Activated CD4-positive, alpha-beta T cell treated with anti-CD3 and anti-CD28 coated beads, Interleukin-2, amount 50 U/mL, for 24 hours (primary cell): ENCODE results near the gene ZNF710.

Source experiments
- DNase-seq, 2 donors: peaks; one replicate each; pipeline ENCODE4 v3.0.0-alpha.2; 2020; ENCODE audit warnings: low read depth in 1 of 2, low spot score in 1 of 2

The ZNF710 gene

DNA sequence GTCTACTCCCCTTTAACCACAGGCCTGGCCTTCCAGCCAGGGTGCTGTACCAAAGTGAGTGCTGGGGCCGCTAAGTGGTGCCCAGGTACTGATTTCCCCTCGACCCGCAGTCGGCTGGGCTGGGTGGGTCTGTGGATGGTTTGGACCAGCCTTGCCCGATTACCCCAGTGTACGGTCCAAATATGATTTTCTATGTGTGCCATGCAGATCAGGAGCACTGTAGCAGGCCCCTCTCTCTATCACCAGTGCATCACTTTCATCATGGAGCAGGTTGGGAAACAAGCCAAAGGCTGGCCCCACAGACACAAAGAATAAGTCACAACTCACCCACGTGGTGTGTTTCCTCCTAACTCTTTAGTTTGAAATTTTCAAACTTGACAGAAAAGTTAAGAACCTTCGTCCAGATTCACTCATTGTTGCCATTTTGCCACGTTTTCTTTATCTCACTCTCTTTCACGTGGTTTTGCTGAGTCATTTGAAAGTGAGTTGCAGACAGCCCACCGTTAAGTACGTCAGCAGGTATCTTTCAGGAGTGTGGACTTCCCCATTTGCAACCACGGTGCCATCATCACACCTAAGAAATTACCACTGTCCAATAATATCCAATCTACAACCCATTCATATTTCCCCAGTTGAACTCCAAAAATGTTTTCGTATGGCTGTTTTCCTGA is 37.0 kb downstream of the ZNF710 start:
- peak in 1 of 2 donors; percentile 58 for DNase-seq

DNA sequence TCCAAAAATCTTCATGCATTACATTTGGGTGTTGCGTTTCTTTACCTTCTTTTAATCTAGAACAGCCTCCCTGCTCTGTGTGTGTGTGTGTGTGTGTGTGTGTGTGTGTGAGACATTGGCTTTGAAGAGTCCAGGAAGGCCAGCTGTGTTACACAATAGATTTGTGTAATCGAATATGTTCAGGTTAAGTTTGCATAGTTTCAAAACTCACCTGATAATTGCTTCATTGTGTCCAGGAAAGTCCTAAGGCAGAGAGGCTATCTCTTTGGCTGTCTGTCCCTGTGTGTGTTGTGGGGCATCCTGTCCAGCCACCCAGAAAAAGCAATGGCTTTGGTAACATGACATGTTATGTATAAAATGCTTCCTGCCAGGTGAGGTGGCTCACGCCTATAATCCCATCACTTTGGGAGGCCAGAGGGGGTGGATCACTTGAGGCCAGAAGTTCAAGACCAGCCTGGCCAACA is 37.5 kb downstream of the ZNF710 start:
- no peak for DNase-seq

DNA sequence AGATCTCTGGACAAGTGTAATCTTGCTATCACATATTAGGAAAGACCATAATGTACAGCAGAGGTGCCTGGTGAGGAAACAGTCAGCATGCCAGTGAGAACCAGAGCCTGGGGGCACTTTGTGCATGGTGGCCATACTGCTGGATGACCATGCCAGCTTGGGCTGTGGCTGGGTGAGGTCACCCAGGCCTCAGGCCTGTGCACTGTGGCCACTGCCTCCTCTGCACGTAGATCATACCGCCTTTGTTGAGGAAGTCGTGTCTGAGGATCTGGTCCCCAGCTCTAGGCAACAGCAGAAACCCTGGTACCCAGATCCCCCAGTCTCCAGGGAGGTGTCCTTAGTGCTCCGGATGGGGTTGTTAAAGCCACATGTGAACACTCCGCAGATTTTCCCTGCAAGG is 38.9 kb downstream of the ZNF710 start:
- no peak for DNase-seq

DNA sequence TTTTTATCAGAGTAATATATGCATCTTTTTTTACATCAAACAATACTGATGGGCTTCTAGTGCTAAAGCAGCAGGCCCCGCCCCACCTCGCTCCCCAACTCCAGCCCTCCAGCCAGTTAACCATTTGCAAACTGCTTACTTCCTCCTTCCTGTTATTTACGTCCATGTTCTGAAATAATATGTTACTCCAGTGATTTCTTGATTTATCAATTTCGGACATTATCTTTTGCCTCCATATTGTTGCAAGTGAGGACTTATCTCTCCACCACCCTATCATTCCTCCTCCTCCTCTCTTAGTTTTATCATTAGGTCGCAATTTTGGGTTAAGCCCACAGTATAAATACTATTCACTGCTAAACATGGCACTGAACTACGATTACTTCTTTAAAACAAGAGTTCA is 39.5 kb downstream of the ZNF710 start:
- DNase-seq: no peak

DNA sequence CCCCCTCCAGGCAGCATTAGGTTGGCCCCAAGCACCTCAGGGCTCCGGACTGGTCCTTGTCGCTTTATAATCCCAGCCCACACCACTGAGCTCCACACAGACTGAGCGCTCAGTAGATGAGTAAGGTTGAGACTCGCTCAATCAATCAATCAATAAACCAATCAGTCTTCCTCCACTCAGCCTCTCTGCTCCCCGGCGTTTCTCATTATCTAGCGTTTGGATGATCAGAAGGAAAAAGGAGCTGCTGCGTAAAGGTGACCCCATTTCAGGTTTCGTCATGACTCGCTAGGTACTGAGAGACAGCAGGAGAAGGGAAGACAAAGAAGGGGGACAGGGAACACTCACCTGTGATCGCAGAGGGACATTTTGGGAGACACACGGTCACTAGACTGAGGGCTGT is 41.2 kb downstream of the ZNF710 start:
- DNase-seq: no peak

DNA sequence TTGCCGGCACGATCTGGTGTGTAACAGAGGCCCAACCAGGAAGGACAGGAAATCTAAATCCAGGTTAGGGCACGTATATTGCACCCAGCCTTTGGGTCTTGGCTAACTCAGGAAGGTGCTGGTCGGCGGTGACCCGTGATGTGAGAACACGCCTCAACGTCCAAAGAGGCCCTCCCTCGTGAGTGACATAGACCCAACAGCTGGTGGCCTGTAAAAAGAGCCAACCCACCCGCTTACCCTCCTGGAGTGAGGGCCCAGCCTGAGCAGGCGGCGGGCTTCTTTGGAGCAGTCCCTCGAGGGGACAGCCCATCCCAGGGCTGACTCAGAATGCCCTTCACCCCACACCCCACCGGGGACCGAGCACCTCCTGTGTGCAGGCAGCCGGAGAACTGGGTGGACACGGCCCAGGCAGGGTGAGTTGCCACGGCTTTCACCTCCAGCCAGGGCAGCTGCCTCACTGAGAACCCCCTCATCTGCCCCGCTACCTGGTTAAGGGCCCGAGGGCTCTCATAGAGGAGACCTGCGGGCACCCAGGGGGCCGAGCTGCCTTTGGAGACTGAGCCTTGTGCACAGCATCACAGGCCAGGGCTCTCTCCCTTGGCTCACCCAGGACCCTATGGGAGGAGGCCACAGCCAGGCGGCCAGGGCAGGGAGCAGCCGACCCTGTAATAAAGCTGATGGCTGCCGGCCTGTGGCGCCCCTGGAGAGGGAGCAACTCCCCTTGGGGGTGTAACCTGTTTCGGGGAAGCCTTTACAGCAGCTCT is 41.8 kb downstream of the ZNF710 start:
- DNase-seq: no peak

DNA sequence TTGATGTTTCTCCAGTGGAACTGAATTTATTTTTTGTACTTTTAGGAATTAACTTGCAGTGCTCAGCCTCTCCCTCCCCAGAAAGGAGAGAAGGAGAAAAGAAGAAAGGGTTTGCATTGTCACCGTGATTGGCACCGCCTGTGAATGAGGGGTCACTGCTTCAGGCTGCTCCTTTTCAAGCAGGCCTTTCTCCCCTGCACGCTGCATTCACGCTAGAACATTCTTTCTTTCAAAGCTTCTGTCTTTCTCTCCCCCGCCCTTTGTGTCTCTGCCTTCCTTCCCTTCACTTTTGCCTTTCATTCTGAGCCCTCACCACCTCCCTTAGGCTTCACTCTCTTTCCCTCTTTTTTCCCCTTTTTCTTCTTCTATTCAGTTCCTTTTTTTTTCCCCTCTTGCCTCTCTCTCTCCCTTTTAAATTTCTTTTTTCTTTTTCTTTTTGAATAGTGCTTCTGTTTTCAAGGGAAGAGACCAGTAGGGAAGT is 42.4 kb downstream of the ZNF710 start:
- no peak for DNase-seq

DNA sequence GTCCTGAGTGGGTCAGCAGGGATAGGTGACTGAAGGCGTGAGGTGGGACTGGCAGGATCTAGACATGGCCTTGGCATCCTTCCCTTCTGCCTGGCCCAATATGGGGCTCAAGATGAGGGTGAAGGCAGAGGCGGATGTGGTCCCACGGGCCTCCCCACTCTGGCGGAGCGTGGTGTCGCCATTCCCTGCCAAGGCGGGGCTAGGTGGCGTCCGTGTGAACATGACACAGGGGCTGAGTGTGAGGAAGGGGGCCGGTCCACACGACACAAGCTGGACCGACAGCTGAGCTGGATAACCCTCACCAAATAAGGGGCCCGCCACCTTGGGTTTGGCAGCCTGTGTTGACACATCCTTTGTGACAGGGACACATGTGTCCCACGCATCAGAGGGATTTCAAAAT is 43.1 kb downstream of the ZNF710 start:
- DNase-seq: no peak

DNA sequence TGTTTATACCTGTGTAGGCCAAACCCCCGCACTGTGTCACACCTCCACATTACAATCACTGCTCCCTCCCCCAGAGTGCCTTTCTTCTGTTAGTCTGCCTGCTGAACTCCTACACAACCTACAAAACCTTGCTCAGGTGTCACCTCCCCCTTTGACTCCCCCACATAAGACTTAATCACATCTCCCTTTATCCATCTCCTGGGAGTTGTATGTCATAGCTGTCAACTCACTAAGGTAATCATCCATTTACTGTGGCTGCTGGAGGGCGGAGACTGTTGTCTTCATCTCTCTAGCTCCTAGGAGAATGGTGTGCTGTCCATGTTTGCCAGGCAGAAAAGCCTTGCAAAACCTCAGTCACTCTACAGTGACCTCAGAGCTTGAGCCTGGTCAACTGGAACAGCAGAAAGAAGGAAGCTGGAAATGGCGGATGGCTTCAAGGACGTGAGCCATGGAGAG is 43.8 kb downstream of the ZNF710 start:
- DNase-seq: no peak

DNA sequence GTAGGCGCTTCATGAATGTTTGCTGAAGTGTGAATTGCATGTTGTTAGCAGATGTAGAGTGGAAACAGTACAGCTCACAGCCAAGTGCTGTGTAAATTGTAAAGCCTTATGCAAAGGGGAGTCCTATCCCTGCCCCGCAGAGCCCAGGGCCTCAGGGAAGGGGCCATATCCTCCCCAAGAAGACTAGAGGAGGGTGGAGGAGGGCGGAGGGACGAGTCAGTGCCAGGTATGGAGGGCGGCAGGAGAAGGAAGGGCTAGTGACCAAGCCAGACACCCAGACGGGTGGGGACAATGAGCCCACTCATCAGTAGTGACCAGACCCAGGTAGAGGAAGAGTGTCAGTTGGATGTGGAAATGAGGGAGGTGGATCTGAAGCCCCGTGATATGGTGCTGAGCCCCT is 45.2 kb downstream of the ZNF710 start:
- DNase-seq: no peak

DNA sequence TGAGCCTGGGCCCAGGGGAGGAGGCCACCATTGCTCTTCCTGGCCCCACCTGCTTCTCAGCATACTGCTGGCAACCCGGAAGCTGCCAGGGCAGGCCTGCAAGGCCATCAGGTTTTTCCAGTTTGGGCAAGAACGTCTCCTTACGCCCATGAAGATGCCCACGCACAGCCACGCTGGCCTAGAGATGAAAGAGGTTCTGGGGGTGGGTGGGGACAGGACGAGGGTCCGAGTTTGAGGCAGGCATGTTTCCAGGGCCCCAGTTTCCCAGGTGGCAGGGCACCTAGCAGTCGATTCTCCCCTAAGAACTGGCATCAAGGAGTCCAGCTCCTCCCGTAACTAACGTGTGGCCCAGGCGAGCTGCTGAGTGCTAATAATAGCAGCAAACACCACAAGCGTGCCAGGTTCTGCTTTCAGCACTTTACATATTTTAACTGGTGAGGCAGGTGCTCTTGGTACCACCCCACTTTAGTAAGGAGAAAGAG is 45.8 kb downstream of the ZNF710 start:
- DNase-seq: no peak

DNA sequence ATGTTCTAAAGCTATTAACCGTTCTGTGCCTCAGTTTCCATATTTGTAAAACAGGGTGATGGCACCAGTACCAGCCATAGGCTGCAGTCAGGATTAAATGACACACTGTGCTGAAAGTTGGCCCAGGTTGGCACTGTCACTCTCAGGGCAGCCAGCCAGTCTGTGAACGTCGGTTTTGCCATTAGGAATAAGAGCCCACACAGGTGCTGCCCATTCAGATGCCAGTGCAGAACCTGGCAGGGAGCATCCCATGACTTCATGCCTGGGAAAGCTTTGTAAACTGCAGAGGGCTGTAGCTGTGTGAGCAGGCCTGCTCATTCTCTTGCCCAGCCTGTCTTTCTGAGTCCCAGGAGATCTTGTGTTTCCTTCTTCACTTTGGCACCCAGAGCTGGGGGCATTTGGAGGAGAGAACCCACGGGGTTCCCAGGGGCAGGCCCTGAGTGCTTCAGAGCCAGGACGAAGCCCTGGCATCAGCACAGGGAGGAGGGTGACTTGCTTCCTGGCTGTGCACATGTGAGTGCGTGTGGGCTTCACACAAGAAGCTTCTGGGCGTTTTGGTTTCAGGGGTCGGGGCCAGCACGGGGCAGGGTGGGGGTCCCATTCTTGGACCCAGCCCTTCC is 46.9 kb downstream of the ZNF710 start:
- DNase-seq: no peak

DNA sequence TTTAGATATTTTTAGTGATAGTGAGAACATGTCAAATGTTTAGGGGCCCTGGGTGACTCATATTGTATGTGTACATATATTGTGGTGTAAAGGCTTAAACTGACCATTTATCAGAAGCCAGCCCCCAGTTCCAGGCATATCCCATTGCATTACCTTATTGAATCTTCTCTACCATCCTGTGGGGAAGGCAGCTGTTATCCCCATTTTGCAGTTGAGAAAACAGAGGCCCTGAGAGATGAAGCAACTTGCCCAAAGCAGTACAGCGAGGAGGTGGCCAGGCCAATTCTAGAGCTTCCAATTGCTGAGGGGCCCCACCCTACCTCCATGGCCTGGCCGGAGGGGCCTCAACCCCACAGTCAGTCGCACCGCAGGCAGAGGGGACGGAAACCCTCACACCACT is 47.9 kb downstream of the ZNF710 start:
- DNase-seq: no peak

DNA sequence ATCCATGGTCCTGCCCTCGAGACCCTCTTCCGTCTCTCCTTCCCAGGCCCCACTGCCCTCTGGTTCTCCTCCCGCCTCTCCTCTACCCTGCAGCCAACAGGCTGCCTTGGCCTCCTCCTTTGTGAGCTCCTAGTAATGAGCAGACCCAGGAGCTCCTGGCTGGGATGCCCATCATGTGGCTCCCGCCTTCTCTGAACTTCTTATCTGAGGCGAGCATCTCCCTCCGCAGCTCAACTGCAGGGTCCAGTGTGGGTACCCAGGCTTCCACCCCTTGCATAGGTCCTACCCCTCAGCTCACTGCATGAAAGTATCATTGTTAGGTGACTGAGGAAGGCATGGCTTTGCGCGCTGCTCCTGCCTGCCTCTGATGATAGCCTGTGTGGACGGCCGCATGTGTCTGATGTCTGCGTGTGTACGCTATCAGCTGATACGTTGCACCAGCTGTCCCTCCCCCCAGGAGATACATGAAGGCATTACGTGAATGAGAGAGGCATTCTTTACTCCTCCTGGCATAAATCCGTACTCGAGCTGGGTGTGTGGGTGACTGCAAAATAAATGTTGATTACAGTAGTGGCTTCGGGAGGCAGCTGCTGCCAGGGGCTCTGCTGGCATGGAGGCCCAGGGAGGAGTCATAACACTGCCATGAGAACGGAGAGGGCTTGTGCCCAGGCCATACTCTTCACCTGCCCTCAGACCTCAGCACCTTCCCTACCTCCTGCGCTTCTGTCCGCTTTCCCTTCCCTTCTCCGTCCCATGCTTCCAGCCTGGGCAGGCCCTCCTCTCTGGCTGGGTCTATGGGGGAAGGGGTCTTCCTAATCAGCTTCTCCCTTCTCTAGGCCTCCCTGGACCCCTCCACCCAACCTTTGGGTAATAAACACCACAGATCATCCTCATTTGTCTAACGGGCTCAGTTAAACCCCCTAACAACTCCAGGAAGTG is 48.8 kb downstream of the ZNF710 start:
- DNase-seq: no peak

DNA sequence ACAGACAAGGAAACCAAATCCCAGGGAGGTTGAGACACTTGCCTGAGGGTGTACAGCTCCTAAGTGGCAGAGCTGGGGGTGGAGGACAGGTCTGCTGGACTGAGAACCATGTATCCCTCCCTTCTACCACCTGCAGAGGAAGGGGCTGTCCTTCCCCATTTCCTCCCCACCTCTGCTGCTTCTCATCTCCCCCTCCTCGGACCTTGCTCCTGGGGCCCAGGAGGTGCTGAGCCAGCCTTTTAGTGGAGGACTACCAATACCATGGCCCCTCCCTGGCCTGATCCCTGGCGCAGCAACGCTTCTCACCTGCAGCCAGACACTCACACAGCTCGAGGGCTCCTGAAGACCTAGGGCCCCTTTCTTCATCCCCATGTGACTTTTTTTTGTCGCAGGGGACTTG is 50.8 kb downstream of the ZNF710 start:
- no peak for DNase-seq

DNA sequence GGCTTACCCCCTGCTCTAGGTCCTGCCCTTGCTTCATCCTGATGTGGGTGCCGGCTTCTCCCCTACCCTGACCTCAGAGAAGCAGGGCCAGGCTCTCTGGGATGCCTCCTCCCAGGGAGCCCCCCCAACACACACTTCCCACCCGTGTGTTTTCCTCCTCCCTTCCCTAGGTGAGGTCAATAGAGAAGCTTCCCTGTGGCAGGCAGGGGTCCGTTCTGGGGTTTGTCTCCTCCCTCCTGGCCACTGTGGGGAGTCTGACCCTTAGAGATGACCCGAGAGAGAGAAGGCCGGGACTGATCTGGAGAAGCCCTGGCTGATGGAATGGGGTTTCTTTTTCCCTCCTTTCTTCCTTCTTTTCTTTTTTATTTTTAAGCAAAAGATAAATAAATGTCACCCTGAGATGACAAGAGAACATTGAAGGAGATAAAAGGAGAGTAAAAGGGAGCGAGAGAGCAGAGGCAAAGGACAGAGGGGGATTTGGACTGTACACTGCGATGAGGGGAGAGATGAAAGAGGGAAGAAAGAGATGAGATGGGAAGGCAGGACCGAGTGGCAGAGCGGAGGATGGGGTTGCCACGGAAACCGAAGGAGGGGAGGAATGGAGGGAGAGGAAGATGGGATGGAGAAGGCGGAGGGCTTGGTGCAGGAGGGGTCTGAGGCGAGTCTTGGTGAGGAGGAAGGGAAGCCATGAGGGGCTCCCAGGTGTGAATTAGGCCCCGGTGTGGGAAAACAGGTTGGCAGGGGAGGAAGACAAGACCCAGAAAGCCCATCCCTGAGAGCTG is 52.8 kb downstream of the ZNF710 start:
- no peak for DNase-seq

DNA sequence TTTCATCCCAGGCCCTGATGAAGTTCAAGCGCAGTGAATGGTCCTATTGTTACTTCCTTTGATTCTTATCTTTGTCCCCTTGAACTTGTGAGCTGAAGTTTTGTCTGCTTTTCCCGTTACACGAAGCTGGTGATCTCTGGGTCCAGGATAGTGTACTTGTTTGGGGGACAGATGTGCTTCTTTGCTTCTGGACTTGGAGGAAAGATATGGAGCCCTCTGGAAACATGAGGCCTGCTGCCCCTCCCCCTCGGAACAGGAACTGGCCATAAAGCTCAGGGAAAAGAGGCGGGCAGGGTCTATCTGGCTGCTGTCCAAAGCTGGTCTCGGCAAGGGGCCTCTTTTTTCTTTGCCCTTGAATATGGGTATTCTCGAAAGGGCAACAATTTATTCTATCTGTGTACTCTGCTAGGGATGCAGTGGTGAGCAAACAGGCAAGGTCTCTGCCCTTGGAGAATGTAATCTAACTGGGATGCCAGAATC is 53.5 kb downstream of the ZNF710 start:
- no peak for DNase-seq

DNA sequence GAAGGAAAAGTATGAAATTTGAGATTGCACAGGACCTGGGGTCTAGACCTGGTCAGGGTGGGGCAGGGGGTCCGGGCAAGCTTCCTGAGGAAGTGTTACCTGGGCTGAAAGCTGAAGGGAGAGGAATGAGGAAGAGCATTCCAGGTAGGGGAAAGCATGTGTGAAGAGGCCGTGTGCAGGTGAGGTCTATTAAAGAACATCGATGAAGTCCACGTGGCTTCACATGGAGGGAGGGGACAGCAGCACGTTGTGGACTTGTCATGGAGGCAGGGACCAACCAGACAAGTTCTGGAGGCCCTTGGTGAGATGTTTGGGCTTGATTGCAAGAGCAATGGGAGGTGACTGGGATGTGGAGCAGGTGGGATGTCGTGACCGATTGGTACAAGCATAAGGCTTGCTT is 54.1 kb downstream of the ZNF710 start:
- no peak for DNase-seq

DNA sequence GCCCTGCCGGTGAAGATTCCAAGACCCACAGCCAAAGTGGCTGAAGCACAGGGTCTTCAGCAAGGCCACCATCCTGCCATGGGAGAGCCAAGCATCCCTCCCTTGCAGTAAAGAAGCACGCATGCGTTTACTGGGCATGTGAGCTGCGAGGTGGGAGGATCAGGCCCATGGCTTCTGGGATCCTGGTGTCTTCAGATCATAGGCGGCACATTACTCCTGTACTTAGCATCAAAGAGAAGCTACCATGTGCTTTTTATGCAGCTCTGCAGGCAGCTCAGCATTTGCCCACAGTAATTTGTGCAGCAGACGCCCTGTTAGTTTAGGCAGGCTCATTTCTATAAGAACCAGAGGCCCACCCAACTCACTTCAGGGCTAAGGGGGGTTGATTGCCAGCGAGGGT is 55.4 kb downstream of the ZNF710 start:
- DNase-seq: no peak

DNA sequence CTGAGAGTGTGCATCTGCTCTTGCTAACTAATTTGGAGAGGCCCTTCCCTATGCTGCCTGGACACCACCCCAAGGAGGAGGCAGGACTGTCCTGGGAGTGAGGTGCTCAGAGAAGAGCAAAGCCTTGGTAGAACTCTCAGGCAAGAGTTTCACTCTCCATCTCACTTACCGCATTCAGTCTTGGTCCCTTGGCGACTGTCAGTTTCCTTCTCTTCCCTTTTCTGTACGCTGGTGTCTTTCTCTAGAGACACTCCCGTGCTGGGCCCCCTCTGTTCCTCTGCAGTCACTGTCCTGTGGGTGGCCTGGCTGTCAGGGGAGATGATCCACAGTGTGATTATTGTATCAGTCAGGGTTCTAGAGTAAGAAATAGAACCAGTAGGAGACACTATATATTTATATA is 57.2 kb downstream of the ZNF710 start:
- no peak for DNase-seq
